ENCODE measurements around the gene POLA1. TPM values are rescaled to one million over a fixed set of nuclear protein-coding genes. Genes with fewer than 3 reads are reported as not detected.

The POLA1 gene
- total and polyA plus RNA-seq, 2 donors (not counting 1 experiment from before 2014, with no cell fraction given) = 3.0 to 16.3 TPM

GRCh38 chrX:24988314-24988713, 294.6 kb downstream of the POLA1 start:
- Histone ChIP-seq H3K4me2 (replicated peaks; ENCODE audit: low read depth, low read length, poor library complexity, severe bottlenecking) (no peak overlapping the region), H2AFZ (ENCODE audit: insufficient read depth, low read depth, low read length, poor library complexity, severe bottlenecking) (no peak overlapping the region), H3K27ac (ENCODE audit: low read length in 2 of 2) (no peak overlapping the region), H3K27me3 (replicated peaks in 1 of 4; ENCODE audit: control extremely low read depth in 1 of 4, control insufficient read depth in 3 of 4, insufficient read depth in 4 of 4, low read length in 3 of 4) (no peaks in the 10 kb centered on the region), H3K4me1 (ENCODE audit: control insufficient read depth in 2 of 2, insufficient read depth in 2 of 2, low read length in 2 of 2) (no peaks in the 10 kb centered on the region), H3K36me3 (replicated peaks in 1 of 2; ENCODE audit: control extremely low read depth in 1 of 2, control insufficient read depth in 1 of 2, extremely low read depth in 1 of 2, insufficient read depth in 2 of 2, low read length in 1 of 2) (peaks cover 0 to 2% of the 10 kb centered on the region in 2 experiments), H3K9me3 (ENCODE audit: control extremely low read depth in 1 of 3, control insufficient read depth in 2 of 3, insufficient read depth in 1 of 3, low read length in 2 of 3) (no peaks in the 10 kb centered on the region), H3K4me3 (ENCODE audit: control extremely low read depth in 1 of 5, extremely low read depth in 1 of 5, insufficient read depth in 1 of 5, low read depth in 2 of 5, low read length in 4 of 5) (no peak overlapping the region), H3K9ac (ENCODE audit: low read length) (no peak overlapping the region), H4K20me1 (ENCODE audit: control insufficient read depth, insufficient read depth, low read length, poor library complexity, severe bottlenecking) (no peaks in the 10 kb centered on the region), H3K79me2 (ENCODE audit: control insufficient read depth, insufficient read depth, low read length) (no peaks in the 10 kb centered on the region)
- H3K27me3 Mint-ChIP-seq = no peaks in the 10 kb centered on the region
- no peak for DNase-seq
- POLR2A ChIA-PET = no interaction called here
- ATAC-seq (ENCODE audit: low read depth) = no peak
- H3K4me3 Mint-ChIP-seq = no peak overlapping the region
- no CpG with 5 or more reads among the region's 4 CpGs for WGBS (ENCODE audit: insufficient coverage)
- CTCF ChIA-PET = no interaction called here
- no peak for TF ChIP-seq EZH2 (IDR thresholded peaks at IDR 0.05; ENCODE audit: borderline replicate concordance, insufficient read depth, low read depth, low read length, poor library complexity, severe bottlenecking)
- TF ChIP-seq, protein P1, sequence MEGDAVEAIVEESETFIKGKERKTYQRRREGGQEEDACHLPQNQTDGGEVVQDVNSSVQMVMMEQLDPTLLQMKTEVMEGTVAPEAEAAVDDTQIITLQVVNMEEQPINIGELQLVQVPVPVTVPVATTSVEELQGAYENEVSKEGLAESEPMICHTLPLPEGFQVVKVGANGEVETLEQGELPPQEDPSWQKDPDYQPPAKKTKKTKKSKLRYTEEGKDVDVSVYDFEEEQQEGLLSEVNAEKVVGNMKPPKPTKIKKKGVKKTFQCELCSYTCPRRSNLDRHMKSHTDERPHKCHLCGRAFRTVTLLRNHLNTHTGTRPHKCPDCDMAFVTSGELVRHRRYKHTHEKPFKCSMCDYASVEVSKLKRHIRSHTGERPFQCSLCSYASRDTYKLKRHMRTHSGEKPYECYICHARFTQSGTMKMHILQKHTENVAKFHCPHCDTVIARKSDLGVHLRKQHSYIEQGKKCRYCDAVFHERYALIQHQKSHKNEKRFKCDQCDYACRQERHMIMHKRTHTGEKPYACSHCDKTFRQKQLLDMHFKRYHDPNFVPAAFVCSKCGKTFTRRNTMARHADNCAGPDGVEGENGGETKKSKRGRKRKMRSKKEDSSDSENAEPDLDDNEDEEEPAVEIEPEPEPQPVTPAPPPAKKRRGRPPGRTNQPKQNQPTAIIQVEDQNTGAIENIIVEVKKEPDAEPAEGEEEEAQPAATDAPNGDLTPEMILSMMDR (IDR thresholded peaks at IDR 0.05) = no peak
- H3K4me1 Mint-ChIP-seq = no peaks in the 10 kb centered on the region
- no peak overlapping the region for H3K27ac Mint-ChIP-seq
- intact Hi-C loops (cut with micrococcal nuclease) = no loop called here
- no peaks in the 10 kb centered on the region for H3K9me3 Mint-ChIP-seq (ENCODE audit: insufficient read depth)

- intact Hi-C loops (cut with micrococcal nuclease) = no loop called here
- WGBS (ENCODE audit: insufficient coverage) = no CpG with 5 or more reads among the region's 8 CpGs
- CTCF ChIA-PET = no interaction called here
These were observed 296.8 kb downstream of the POLA1 start for GRCh38 chrX:24990535-24990934.

More at GRCh38 chrX:24990535-24990934, 296.8 kb downstream of the POLA1 start:
- Mint-ChIP-seq H3K27me3 (no peaks in the 10 kb centered on the region), H3K4me1 (no peaks in the 10 kb centered on the region), H3K9me3 (ENCODE audit: insufficient read depth) (no peaks in the 10 kb centered on the region), H3K27ac (no peak overlapping the region), H3K4me3 (no peak overlapping the region)
- TF ChIP-seq, protein P1 (IDR thresholded peaks at IDR 0.05) = no peak
- TF ChIP-seq EZH2 (IDR thresholded peaks at IDR 0.05; ENCODE audit: borderline replicate concordance, insufficient read depth, low read depth, low read length, poor library complexity, severe bottlenecking) = no peak
- Histone ChIP-seq H3K79me2 (ENCODE audit: control insufficient read depth, insufficient read depth, low read length) (no peaks in the 10 kb centered on the region), H3K9ac (ENCODE audit: low read length) (no peak overlapping the region), H3K36me3 (replicated peaks in 1 of 2; ENCODE audit: control extremely low read depth in 1 of 2, control insufficient read depth in 1 of 2, extremely low read depth in 1 of 2, insufficient read depth in 2 of 2, low read length in 1 of 2) (peaks cover 0 to 2% of the 10 kb centered on the region in 2 experiments), H4K20me1 (ENCODE audit: control insufficient read depth, insufficient read depth, low read length, poor library complexity, severe bottlenecking) (no peaks in the 10 kb centered on the region), H3K27me3 (replicated peaks in 1 of 4; ENCODE audit: control extremely low read depth in 1 of 4, control insufficient read depth in 3 of 4, insufficient read depth in 4 of 4, low read length in 3 of 4) (no peaks in the 10 kb centered on the region), H3K4me2 (replicated peaks; ENCODE audit: low read depth, low read length, poor library complexity, severe bottlenecking) (no peak overlapping the region), H2AFZ (ENCODE audit: insufficient read depth, low read depth, low read length, poor library complexity, severe bottlenecking) (no peak overlapping the region), H3K4me3 (ENCODE audit: control extremely low read depth in 1 of 5, extremely low read depth in 1 of 5, insufficient read depth in 1 of 5, low read depth in 2 of 5, low read length in 4 of 5) (no peak overlapping the region), H3K4me1 (ENCODE audit: control insufficient read depth in 2 of 2, insufficient read depth in 2 of 2, low read length in 2 of 2) (no peaks in the 10 kb centered on the region), H3K9me3 (ENCODE audit: control extremely low read depth in 1 of 3, control insufficient read depth in 2 of 3, insufficient read depth in 1 of 3, low read length in 2 of 3) (no peaks in the 10 kb centered on the region), H3K27ac (ENCODE audit: low read length in 2 of 2) (no peak overlapping the region)
- POLR2A ChIA-PET = no interaction called here
- ATAC-seq (ENCODE audit: low read depth) (no peak), DNase-seq (no peak)

All from B cell (primary cell).